ENCODE data around the gene LRRC71. TPM values are rescaled to one million over a fixed set of nuclear protein-coding genes. Genes with fewer than 3 reads are reported as not detected.

Gene LRRC71
- polyA plus RNA-seq, 1 of the 3 experiments (the other 2 are of a cell fraction) = 0.03 TPM

DNA sequence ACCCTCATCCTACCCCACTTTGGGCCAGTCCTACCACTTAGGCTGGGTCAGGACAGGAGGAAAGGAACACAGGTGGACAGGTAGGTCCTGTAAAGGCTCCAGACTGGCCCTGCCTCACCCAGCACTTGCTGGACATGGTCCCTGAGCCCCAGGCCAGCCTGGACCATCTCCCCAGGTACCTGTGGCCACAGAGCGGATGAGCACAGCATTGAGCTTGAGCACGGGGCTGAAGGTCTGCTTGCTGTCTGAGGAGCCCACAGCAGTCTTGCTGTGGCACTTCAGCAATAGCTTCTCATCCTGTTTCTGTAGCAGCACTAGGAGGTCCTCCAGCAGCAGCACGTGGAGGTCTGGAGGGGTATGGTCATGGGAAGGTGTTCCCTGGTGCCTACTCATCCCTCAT, 23.3 kb downstream of the LRRC71 start:
- peaks cover 24 to 84% of the 10 kb centered on the region in 2 experiments for H3K36me3 ChIP-seq (replicated peaks in 1 of 2; ENCODE audit: control insufficient read depth in 1 of 2, insufficient read depth in 2 of 2, low read length in 1 of 2)
- no peak overlapping the region for H3K9ac ChIP-seq
- no peaks in the 10 kb centered on the region for H3K79me2 ChIP-seq (ENCODE audit: insufficient read depth)
- WGBS (ENCODE audit: low lambda C conversion rate) = 93% methylated on average over 3 of the region's 3 CpGs
- H3K4me3 ChIP-seq (ENCODE audit: low read depth in 2 of 2, low read length in 1 of 2) = no peak overlapping the region
- H3K4me1 ChIP-seq (ENCODE audit: control insufficient read depth in 1 of 2, insufficient read depth in 2 of 2, low read depth in 1 of 2, low read length in 1 of 2) = no peaks in the 10 kb centered on the region
- CTCF ChIA-PET = interaction anchor here (1.4 kb wide), 1 partner anchor 34 kb away, joined by 6 read pairs; no protein-coding TSS in a partner anchor
- no peak overlapping the region for H3K4me2 ChIP-seq
- H3F3A ChIP-seq (replicated peaks; ENCODE audit: insufficient read depth) = no peaks in the 10 kb centered on the region
- H2AFZ ChIP-seq (ENCODE audit: low read depth) = no peak overlapping the region
- H4K20me1 ChIP-seq (ENCODE audit: insufficient read depth) = no peaks in the 10 kb centered on the region
- no peak overlapping the region for H3K27ac ChIP-seq (ENCODE audit: low read depth in 2 of 2, low read length in 1 of 2)
- no peaks in the 10 kb centered on the region for H3K27me3 ChIP-seq (ENCODE audit: insufficient read depth)
- TF ChIP-seq, protein P1, sequence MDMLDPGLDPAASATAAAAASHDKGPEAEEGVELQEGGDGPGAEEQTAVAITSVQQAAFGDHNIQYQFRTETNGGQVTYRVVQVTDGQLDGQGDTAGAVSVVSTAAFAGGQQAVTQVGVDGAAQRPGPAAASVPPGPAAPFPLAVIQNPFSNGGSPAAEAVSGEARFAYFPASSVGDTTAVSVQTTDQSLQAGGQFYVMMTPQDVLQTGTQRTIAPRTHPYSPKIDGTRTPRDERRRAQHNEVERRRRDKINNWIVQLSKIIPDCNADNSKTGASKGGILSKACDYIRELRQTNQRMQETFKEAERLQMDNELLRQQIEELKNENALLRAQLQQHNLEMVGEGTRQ (IDR thresholded peaks at IDR 0.05; ENCODE audit: borderline replicate concordance, low read depth, low read length) = no peak
- TF ChIP-seq TCF12 (IDR thresholded peaks at IDR 0.05) (no peak), RCOR1 (IDR thresholded peaks at IDR 0.05; ENCODE audit: low read length) (no peak), MXI1 (IDR thresholded peaks at IDR 0.05; ENCODE audit: low read depth, low read length) (no peak)
- POLR2A ChIA-PET = no interaction called here
- H3K9me3 ChIP-seq = no peaks in the 10 kb centered on the region
- DNase-seq = no peak
- H3K9me2 ChIP-seq = no peaks in the 10 kb centered on the region

DNA sequence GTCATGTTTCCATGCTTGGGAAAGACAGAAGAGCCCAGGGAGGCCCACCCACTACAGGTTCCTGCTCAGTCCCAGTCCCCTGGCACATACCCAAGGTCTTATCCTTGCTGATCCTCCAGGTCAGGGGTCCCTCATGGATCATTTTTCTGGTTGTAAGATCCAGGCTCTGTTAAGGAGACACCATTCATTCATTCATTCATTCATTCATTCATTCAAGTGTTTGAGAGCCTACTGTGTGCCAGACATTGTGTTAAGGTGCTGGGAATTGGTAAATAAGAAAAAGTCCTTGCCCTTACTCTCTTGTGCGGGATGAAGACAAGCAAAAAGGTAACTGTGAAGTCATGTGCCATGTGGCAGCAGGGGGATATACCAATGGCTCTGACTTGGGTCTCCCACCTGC, 23.8 kb downstream of the LRRC71 start:
- Histone ChIP-seq H3F3A (replicated peaks; ENCODE audit: insufficient read depth) (no peaks in the 10 kb centered on the region), H3K4me2 (no peak overlapping the region), H3K79me2 (ENCODE audit: insufficient read depth) (no peaks in the 10 kb centered on the region), H3K36me3 (replicated peaks in 1 of 2; ENCODE audit: control insufficient read depth in 1 of 2, insufficient read depth in 2 of 2, low read length in 1 of 2) (peaks cover 24 to 84% of the 10 kb centered on the region in 2 experiments), H4K20me1 (ENCODE audit: insufficient read depth) (no peaks in the 10 kb centered on the region), H3K27me3 (ENCODE audit: insufficient read depth) (no peaks in the 10 kb centered on the region), H3K4me3 (ENCODE audit: low read depth in 2 of 2, low read length in 1 of 2) (no peak overlapping the region), H3K9me3 (no peaks in the 10 kb centered on the region), H3K27ac (ENCODE audit: low read depth in 2 of 2, low read length in 1 of 2) (no peak overlapping the region), H2AFZ (ENCODE audit: low read depth) (no peak overlapping the region), H3K9ac (no peak overlapping the region), H3K9me2 (no peaks in the 10 kb centered on the region), H3K4me1 (ENCODE audit: control insufficient read depth in 1 of 2, insufficient read depth in 2 of 2, low read depth in 1 of 2, low read length in 1 of 2) (no peaks in the 10 kb centered on the region)
- ChIA-PET CTCF (interaction anchor here (1.4 kb wide), 1 partner anchor 34 kb away, joined by 6 read pairs; no protein-coding TSS in a partner anchor), POLR2A (no interaction called here)
- WGBS (ENCODE audit: low lambda C conversion rate) = 100% methylated on average over 1 of the region's 1 CpG
- TF ChIP-seq FOXJ3 (CRISPR knock-in tag; IDR thresholded peaks at IDR 0.05) (no peak), NFIC (IDR thresholded peaks at IDR 0.05; ENCODE audit: borderline replicate concordance) (no peak)
- TF ChIP-seq, protein P2, sequence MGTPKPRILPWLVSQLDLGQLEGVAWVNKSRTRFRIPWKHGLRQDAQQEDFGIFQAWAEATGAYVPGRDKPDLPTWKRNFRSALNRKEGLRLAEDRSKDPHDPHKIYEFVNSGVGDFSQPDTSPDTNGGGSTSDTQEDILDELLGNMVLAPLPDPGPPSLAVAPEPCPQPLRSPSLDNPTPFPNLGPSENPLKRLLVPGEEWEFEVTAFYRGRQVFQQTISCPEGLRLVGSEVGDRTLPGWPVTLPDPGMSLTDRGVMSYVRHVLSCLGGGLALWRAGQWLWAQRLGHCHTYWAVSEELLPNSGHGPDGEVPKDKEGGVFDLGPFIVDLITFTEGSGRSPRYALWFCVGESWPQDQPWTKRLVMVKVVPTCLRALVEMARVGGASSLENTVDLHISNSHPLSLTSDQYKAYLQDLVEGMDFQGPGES (IDR thresholded peaks at IDR 0.05; ENCODE audit: low read depth, low read length) = no peak
- DNase-seq = no peak

DNA sequence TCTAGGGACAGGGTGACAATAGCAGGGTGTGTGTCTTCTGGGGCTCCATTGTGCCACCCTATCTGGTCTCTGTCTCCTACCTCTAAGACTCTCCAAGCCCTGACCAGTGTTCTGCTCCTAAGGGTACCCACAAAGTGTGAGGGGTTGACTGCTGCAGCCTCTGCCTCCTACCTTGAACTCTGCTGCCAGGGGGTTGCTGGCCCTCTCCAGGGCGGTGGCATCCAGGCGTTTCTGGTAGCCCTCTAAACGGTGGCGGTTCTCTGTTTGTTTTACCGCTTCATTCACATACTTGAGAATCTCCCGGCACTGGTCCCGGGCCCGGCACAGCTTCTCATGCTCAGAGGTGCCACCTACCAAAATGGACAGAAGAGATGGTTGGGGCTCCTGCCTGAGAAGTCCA, 24.4 kb downstream of the LRRC71 start:
- H3K36me3 ChIP-seq (replicated peaks in 1 of 2; ENCODE audit: control insufficient read depth in 1 of 2, insufficient read depth in 2 of 2, low read length in 1 of 2) = peaks cover 26 to 84% of the 10 kb centered on the region in 2 experiments
- H3K9ac ChIP-seq = no peak overlapping the region
- H3K27ac ChIP-seq (ENCODE audit: low read depth in 2 of 2, low read length in 1 of 2) = no peak overlapping the region
- POLR2A ChIA-PET = no interaction called here
- no peaks in the 10 kb centered on the region for H3F3A ChIP-seq (replicated peaks; ENCODE audit: insufficient read depth)
- H3K9me3 ChIP-seq = no peaks in the 10 kb centered on the region
- H3K9me2 ChIP-seq = no peaks in the 10 kb centered on the region
- no peaks in the 10 kb centered on the region for H3K79me2 ChIP-seq (ENCODE audit: insufficient read depth)
- H4K20me1 ChIP-seq (ENCODE audit: insufficient read depth) = no peaks in the 10 kb centered on the region
- CTCF ChIA-PET = no interaction called here
- no peaks in the 10 kb centered on the region for H3K27me3 ChIP-seq (ENCODE audit: insufficient read depth)
- DNase-seq = no peak
- no peak overlapping the region for H2AFZ ChIP-seq (ENCODE audit: low read depth)
- no peaks in the 10 kb centered on the region for H3K4me1 ChIP-seq (ENCODE audit: control insufficient read depth in 1 of 2, insufficient read depth in 2 of 2, low read depth in 1 of 2, low read length in 1 of 2)
- 100% methylated on average over 4 of the region's 8 CpGs for WGBS (ENCODE audit: low lambda C conversion rate)
- no peak overlapping the region for H3K4me2 ChIP-seq
- no peak overlapping the region for H3K4me3 ChIP-seq (ENCODE audit: low read depth in 2 of 2, low read length in 1 of 2)
- TF ChIP-seq TEAD4 (IDR thresholded peaks at IDR 0.05; ENCODE audit: borderline replicate concordance, insufficient read depth) (no peak), EZH2phosphoT487 (IDR thresholded peaks at IDR 0.05; ENCODE audit: borderline replicate concordance, low read depth) (no peak), MEF2A (IDR thresholded peaks at IDR 0.05; ENCODE audit: borderline replicate concordance, low read depth) (no peak), TAF1 (IDR thresholded peaks at IDR 0.05; ENCODE audit: borderline replicate concordance, low read depth, low read length) (no peak), SIN3A (IDR thresholded peaks at IDR 0.05; ENCODE audit: borderline replicate concordance, low read depth, low read length) (no peak), RFX5 (IDR thresholded peaks at IDR 0.05; ENCODE audit: low read length) (no peak), RCOR1 (IDR thresholded peaks at IDR 0.05; ENCODE audit: low read length) (no peak), JUND (IDR thresholded peaks at IDR 0.05) (no peak), GATA2 (CRISPR knock-in tag; IDR thresholded peaks at IDR 0.05) (no peak), RXRA (IDR thresholded peaks at IDR 0.05; ENCODE audit: borderline replicate concordance, low read depth) (no peak), FOSL2 (IDR thresholded peaks at IDR 0.05; ENCODE audit: borderline replicate concordance, low read depth) (no peak), GABPA (IDR thresholded peaks at IDR 0.05; ENCODE audit: low read depth) (no peak), MXI1 (IDR thresholded peaks at IDR 0.05; ENCODE audit: low read depth, low read length) (no peak)
